Natural killer cell (primary cell): Measurements from ENCODE around the gene MYO18B. TPM values are rescaled to one million over a fixed set of nuclear protein-coding genes. Genes with fewer than 3 reads are reported as not detected.

ENCODE experiments used
- ATAC-seq, 3 donors: fragments of 150-1000 bp in 2 of 3; fragments of 200-7000 bp in 1 of 3; cut with Tn5 transposase; 1 replicate in 1 of 3; 2 replicates in 2 of 3; pipeline ENCODE4 v1.10.0; 2021; ENCODE audit warnings: mild to moderate bottlenecking in 2 of 3, moderate library complexity in 2 of 3
- DNase-seq, 2 donors: peaks; one replicate each; pipeline versions ENCODE4 v3.0.0 to v3.0.0-alpha.2; 2013 to 2021; ENCODE audit warnings: mixed read lengths in 1 of 2
- H3K27ac ChIP-seq: one replicate; pipeline ENCODE4 v1.5.1; 2013; ENCODE audit warnings: mild to moderate bottlenecking, low read length
- H3K27me3 ChIP-seq: one replicate; pipeline ENCODE4 v1.6.1; 2013; ENCODE audit warnings: low read length; ENCODE audit not compliant: control insufficient read depth, insufficient read depth
- H3K36me3 ChIP-seq: one replicate; pipeline ENCODE4 v1.6.1; 2013; ENCODE audit warnings: low read length; ENCODE audit not compliant: control insufficient read depth, insufficient read depth
- H3K4me1 ChIP-seq: one replicate; pipeline ENCODE4 v1.6.1; 2013; ENCODE audit warnings: low read length; ENCODE audit not compliant: control insufficient read depth, insufficient read depth
- H3K4me3 ChIP-seq: one replicate; pipeline ENCODE4 v1.5.1; 2013; ENCODE audit warnings: low read length
- H3K9me3 ChIP-seq: one replicate; pipeline ENCODE4 v1.6.1; 2013; ENCODE audit warnings: low read length; ENCODE audit not compliant: control insufficient read depth, insufficient read depth
- H3K27ac Mint-ChIP-seq, 2 donors: one replicate each; pipeline ENCODE4 v1.8.0; 2022; ENCODE audit warnings: mild to moderate bottlenecking in 2 of 2, mixed read lengths in 2 of 2, moderate library complexity in 1 of 2
- H3K27me3 Mint-ChIP-seq, 2 donors: one replicate each; pipeline ENCODE4 v1.8.0; 2022; ENCODE audit warnings: low read depth in 2 of 2, mixed read lengths in 2 of 2
- H3K36me3 Mint-ChIP-seq: one replicate; pipeline ENCODE4 v1.8.0; 2022; ENCODE audit warnings: mixed read lengths
- H3K4me1 Mint-ChIP-seq, 2 donors: one replicate each; pipeline ENCODE4 v1.8.0; 2022; ENCODE audit warnings: mixed read lengths in 2 of 2
- H3K4me3 Mint-ChIP-seq: one replicate; pipeline ENCODE4 v1.8.0; 2022; ENCODE audit warnings: mild to moderate bottlenecking, moderate library complexity, mixed read lengths
- H3K9me3 Mint-ChIP-seq, 2 donors: one replicate each; pipeline ENCODE4 v1.8.0; 2022; ENCODE audit warnings: mixed read lengths in 2 of 2
- WGBS: methylation state at CpG from one replicate; pipeline ENCODE4 v1.1.7; 2013; ENCODE audit warnings: missing lambda C conversion rate; ENCODE audit not compliant: insufficient coverage; 5-methylcytosine and 5-hydroxymethylcytosine counted together
- intact Hi-C: fragments of 100-400 bp; cut with micrococcal nuclease; formaldehyde crosslinking; loops from one replicate; pipeline ENCODE4 v1.14.2; 2022
- total RNA-seq, 4 donors: library from RNA; stranded (reverse); fragments of 120-200 nt in 1 of 4; gene quantifications; one replicate each; pipeline versions ENCODE4 v1.2.3 to v1.2.4, GENCODE V29; 2013 to 2022
- TF ChIP-seq, protein P1 (sequence below): fragments of 200-600 bp; IDR thresholded peaks from one replicate; pipeline ENCODE4 v1.8.0; 2022; ENCODE audit warnings: antibody characterized with exemption

The MYO18B gene
- total RNA-seq, 3 donors from 2014 or later (not counting 1 experiment from before 2014, with no cell fraction given), result 0.07 to 0.14 (median 0.10) TPM

DNA sequence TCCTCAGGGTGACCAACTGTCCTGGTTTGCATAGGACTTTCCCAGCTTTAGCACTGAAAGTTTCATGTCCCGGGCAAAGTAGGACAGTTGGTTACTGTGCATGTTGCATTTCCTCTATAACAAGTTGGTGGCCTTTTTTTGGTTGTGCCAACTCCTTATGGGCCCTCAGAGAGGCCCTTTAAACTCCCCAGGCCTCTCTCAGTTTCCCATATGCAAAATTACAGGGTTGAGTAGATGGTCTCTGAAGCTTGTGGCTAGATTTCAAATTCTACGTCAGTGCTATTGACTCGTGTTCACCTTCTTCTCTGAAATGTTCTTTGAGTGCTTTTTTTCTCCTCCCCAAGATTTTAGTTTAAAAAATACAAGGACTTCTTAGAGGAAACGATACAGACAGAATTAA lies 92.5 kb downstream of the MYO18B start:
- 65% methylated on average over 3 of the region's 4 CpGs for WGBS
- TF ChIP-seq, protein P1, sequence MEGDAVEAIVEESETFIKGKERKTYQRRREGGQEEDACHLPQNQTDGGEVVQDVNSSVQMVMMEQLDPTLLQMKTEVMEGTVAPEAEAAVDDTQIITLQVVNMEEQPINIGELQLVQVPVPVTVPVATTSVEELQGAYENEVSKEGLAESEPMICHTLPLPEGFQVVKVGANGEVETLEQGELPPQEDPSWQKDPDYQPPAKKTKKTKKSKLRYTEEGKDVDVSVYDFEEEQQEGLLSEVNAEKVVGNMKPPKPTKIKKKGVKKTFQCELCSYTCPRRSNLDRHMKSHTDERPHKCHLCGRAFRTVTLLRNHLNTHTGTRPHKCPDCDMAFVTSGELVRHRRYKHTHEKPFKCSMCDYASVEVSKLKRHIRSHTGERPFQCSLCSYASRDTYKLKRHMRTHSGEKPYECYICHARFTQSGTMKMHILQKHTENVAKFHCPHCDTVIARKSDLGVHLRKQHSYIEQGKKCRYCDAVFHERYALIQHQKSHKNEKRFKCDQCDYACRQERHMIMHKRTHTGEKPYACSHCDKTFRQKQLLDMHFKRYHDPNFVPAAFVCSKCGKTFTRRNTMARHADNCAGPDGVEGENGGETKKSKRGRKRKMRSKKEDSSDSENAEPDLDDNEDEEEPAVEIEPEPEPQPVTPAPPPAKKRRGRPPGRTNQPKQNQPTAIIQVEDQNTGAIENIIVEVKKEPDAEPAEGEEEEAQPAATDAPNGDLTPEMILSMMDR, result no peak
- no peak overlapping the region for H3K4me3 ChIP-seq
- Mint-ChIP-seq H3K36me3 (no peaks in the 10 kb centered on the region), H3K9me3 (no peaks in the 10 kb centered on the region), H3K27ac (no peak overlapping the region), H3K27me3 (no peaks in the 10 kb centered on the region), H3K4me3 (no peak overlapping the region), H3K4me1 (no peaks in the 10 kb centered on the region)
- H3K27me3 ChIP-seq, result no peaks in the 10 kb centered on the region
- ATAC-seq (no peak), DNase-seq (no peak)
- H3K36me3 ChIP-seq, result no peaks in the 10 kb centered on the region
- no peak overlapping the region for H3K27ac ChIP-seq
- intact Hi-C loops, result no loop called here
- no peaks in the 10 kb centered on the region for H3K4me1 ChIP-seq
- no peaks in the 10 kb centered on the region for H3K9me3 ChIP-seq

DNA sequence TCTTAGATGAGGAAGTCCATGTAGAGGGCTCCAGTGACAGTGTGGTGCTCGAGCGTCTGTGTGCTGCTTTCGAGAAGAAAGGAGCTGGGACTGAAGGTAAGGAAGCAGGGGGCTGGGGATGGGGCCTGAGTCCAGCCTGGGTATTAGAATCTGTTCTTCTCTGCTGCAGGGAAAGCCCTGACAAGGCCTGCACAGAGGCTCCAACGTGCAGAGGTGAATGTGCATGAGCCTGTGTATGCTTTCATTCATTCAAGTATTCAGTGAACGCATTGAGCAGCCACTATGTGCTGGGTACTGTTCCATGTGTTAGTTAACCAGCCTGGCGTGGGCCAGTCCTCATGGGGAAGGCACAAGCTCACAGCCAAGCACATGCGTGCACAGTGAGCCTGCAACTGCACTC lies 93.4 kb downstream of the MYO18B start:
- no peaks in the 10 kb centered on the region for H3K27me3 ChIP-seq
- no peaks in the 10 kb centered on the region for H3K9me3 ChIP-seq
- DNase-seq (no peak), ATAC-seq (no peak)
- H3K4me3 ChIP-seq, result no peak overlapping the region
- Mint-ChIP-seq H3K4me3 (no peak overlapping the region), H3K9me3 (no peaks in the 10 kb centered on the region), H3K36me3 (no peaks in the 10 kb centered on the region), H3K27me3 (no peaks in the 10 kb centered on the region), H3K27ac (no peak overlapping the region), H3K4me1 (no peaks in the 10 kb centered on the region)
- intact Hi-C loops, result no loop called here
- H3K36me3 ChIP-seq, result no peaks in the 10 kb centered on the region
- H3K27ac ChIP-seq, result no peak overlapping the region
- TF ChIP-seq, protein P1, result no peak
- no peaks in the 10 kb centered on the region for H3K4me1 ChIP-seq
- 77% methylated on average over 7 of the region's 7 CpGs for WGBS

DNA sequence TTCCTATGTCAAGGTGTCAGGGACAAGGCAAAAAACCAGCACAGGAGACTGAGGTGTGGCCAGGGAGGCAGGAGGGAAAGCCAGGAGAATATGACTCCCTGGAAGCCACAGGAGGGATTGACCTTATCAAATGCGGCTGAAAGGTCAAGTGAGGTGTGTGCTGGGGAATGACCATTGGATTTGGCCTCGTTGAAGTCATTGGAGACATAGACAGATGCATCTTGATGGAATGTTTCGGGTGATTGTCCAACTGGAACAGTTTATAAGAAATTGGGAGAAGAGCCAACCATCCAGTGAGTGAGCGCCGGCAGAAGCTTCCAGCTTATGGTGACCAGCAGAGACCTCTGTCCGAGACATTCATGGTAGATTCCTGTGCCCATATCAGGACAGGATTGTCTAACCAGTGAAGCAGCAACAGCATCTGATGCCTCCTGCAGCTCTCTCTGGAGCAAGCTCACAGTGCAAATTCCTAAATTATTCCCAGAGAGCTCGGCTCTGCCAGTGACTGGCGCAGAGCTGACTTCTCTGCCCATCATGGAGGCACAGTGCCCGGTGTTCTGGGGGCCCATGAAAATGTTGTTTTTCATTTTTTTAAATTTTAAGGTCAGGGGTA lies 95.4 kb downstream of the MYO18B start:
- DNase-seq, result no peak

More for the DNA sequence above, 95.4 kb downstream of the MYO18B start:
- Histone ChIP-seq H3K27me3 (no peaks in the 10 kb centered on the region), H3K27ac (no peak overlapping the region), H3K9me3 (no peaks in the 10 kb centered on the region), H3K4me1 (no peaks in the 10 kb centered on the region), H3K36me3 (no peaks in the 10 kb centered on the region), H3K4me3 (no peak overlapping the region)
- Mint-ChIP-seq H3K36me3 (no peaks in the 10 kb centered on the region), H3K27ac (no peak overlapping the region), H3K4me3 (no peak overlapping the region), H3K9me3 (no peaks in the 10 kb centered on the region), H3K27me3 (no peaks in the 10 kb centered on the region), H3K4me1 (no peaks in the 10 kb centered on the region)
- TF ChIP-seq, protein P1, result no peak
- ATAC-seq, result no peak
- whole genome bisulfite sequencing, result 82% methylated on average over 9 of the region's 9 CpGs
- intact Hi-C loops, result no loop called here
